GM23338 (cell line): Measurements from ENCODE around the gene MAPKAPK2. TPM values are rescaled to one million over a fixed set of nuclear protein-coding genes. Genes with fewer than 3 reads are reported as not detected.

Experiments used
- ATAC-seq: fragments of 200-7000 bp; cut with Tn5 transposase; 3 replicates; pipeline ENCODE4 v1.9.1; 2020
- DNase-seq: peaks from one replicate; pipeline ENCODE4 v3.0.0-alpha.2; 2015; ENCODE audit warnings: low spot score
- H2AFZ ChIP-seq: fragments of 200-600 bp; sonication (generic); 2 replicates; pipeline ENCODE4 v1.8.0; 2016; ENCODE audit warnings: antibody characterized with exemption, mild to moderate bottlenecking, moderate library complexity
- H3F3A ChIP-seq: fragments of 200-600 bp; sonication (generic); replicated peaks from 2 replicates; pipeline ENCODE4 v1.8.0; 2017; ENCODE audit warnings: antibody characterized with exemption, mixed run types, low read depth
- H3K27ac ChIP-seq: fragments of 200-600 bp; sonication (generic); 2 replicates; pipeline ENCODE4 v1.6.1; 2016; ENCODE audit warnings: low read depth
- H3K27me3 ChIP-seq: fragments of 200-600 bp; sonication (generic); 2 replicates; pipeline ENCODE4 v1.8.0; 2016; ENCODE audit warnings: mild to moderate bottlenecking, mixed run types, moderate library complexity; ENCODE audit not compliant: insufficient read depth
- H3K36me3 ChIP-seq: fragments of 200-600 bp; sonication (generic); 2 replicates; pipeline ENCODE4 v1.8.0; 2016; ENCODE audit warnings: mild to moderate bottlenecking; ENCODE audit not compliant: insufficient read depth
- H3K4me1 ChIP-seq: fragments of 200-600 bp; sonication (generic); 2 replicates; pipeline ENCODE4 v1.8.0; 2016; ENCODE audit warnings: mild to moderate bottlenecking, moderate library complexity; ENCODE audit not compliant: insufficient read depth
- H3K4me2 ChIP-seq: fragments of 200-600 bp; sonication (generic); 2 replicates; pipeline ENCODE4 v1.7.1; 2017; ENCODE audit warnings: mixed run types
- H3K4me3 ChIP-seq: fragments of 200-600 bp; sonication (generic); 2 replicates; pipeline ENCODE4 v1.6.1; 2016; ENCODE audit warnings: mixed run types
- H3K79me2 ChIP-seq: fragments of 200-600 bp; sonication (generic); replicated peaks from 2 replicates; pipeline ENCODE4 v1.8.0; 2017; ENCODE audit warnings: mild to moderate bottlenecking; ENCODE audit not compliant: insufficient read depth
- H3K9me2 ChIP-seq: fragments of 200-600 bp; sonication (generic); 2 replicates; pipeline ENCODE4 v1.8.0; 2017; ENCODE audit not compliant: insufficient read depth
- H4K20me1 ChIP-seq: fragments of 200-600 bp; sonication (generic); replicated peaks from 2 replicates; pipeline ENCODE4 v1.8.0; 2017; ENCODE audit warnings: mild to moderate bottlenecking; ENCODE audit not compliant: insufficient read depth
- H3K27ac Mint-ChIP-seq: 2 replicates; pipeline ENCODE4 v1.8.0; 2020; ENCODE audit warnings: inconsistent platforms, mild to moderate bottlenecking, moderate library complexity, mixed read lengths
- H3K27me3 Mint-ChIP-seq: 3 replicates; pipeline ENCODE4 v1.8.0; 2022; ENCODE audit warnings: low read depth, mild to moderate bottlenecking, moderate library complexity, mixed read lengths, inconsistent platforms; ENCODE audit not compliant: insufficient read depth, poor library complexity
- H3K36me3 Mint-ChIP-seq: 3 replicates; pipeline ENCODE4 v1.8.0; 2021; ENCODE audit warnings: low read depth, mild to moderate bottlenecking, inconsistent platforms, moderate library complexity, mixed read lengths
- H3K4me1 Mint-ChIP-seq: 3 replicates; pipeline ENCODE4 v1.8.0; 2020; ENCODE audit warnings: mild to moderate bottlenecking, inconsistent platforms, mixed read lengths
- H3K4me3 Mint-ChIP-seq: 3 replicates; pipeline ENCODE4 v1.8.0; 2021; ENCODE audit warnings: moderate library complexity, mild to moderate bottlenecking, inconsistent platforms, mixed read lengths
- H3K9me3 Mint-ChIP-seq: 3 replicates; pipeline ENCODE4 v1.8.0; 2020; ENCODE audit warnings: moderate library complexity, mild to moderate bottlenecking, inconsistent platforms, mixed read lengths
- CTCF ChIP-seq, 2 experiments: fragments of 200-600 bp in 1 of 2; sonication (generic) in 1 of 2; conservative IDR thresholded peaks; 2 replicates each; pipeline versions ENCODE4 v1.5.1 to v1.6.1; 2016 to 2017; ENCODE audit warnings: antibody characterized with exemption in 2 of 2, low read depth in 2 of 2, mild to moderate bottlenecking in 2 of 2, moderate library complexity in 1 of 2
- EZH2 ChIP-seq: fragments of 200-600 bp; sonication (generic); IDR thresholded peaks from one replicate; pipeline ENCODE4 v1.8.0; 2017; ENCODE audit warnings: antibody characterized with exemption, mild to moderate bottlenecking, low read depth; ENCODE audit not compliant: unreplicated experiment
- JUNB ChIP-seq: IDR thresholded peaks from one replicate; pipeline ENCODE4 v1.6.1; 2016; ENCODE audit warnings: antibody characterized with exemption; ENCODE audit not compliant: unreplicated experiment
- POLR2AphosphoS5 ChIP-seq: IDR thresholded peaks from 2 replicates; pipeline ENCODE4 v1.6.1; 2016; ENCODE audit warnings: antibody characterized with exemption, low read depth
- STAT1 ChIP-seq: IDR thresholded peaks from one replicate; pipeline ENCODE4 v1.6.1; 2016; ENCODE audit warnings: antibody characterized with exemption; ENCODE audit not compliant: unreplicated experiment
- ZNF114 ChIP-seq: fragments of 250-450 bp; sonication (Bioruptor Pico); IDR thresholded peaks from 2 replicates; pipeline ENCODE4 v1.5.0; 2020; ENCODE audit warnings: mild to moderate bottlenecking, moderate library complexity
- ZNF462 ChIP-seq: fragments of 250-450 bp; sonication (Bioruptor Pico); IDR thresholded peaks from 2 replicates; pipeline ENCODE4 v1.5.0; 2020; ENCODE audit warnings: mild to moderate bottlenecking, moderate library complexity
- polyA plus RNA-seq: library from polyadenylated mRNA; unstranded; fragments of >200 nt; fragmentation: Nextera tagmentation; extraction: Ambion mirVana; gene quantifications from 2 replicates; pipeline ENCODE4 v1.2.1, GENCODE V29; 2016
- total RNA-seq: library from RNA; depleted of rRNA; stranded (reverse); fragments of >200 nt; shearing (Covaris generic); gene quantifications from 2 replicates; pipeline ENCODE4 v1.2.3, GENCODE V29; 2014

The MAPKAPK2 gene
- total and polyA plus RNA-seq, 2 experiments from 2014 or later: 10.1 to 30.4 TPM

- TF ChIP-seq ZNF462 (CRISPR knock-in tag) (no peak), STAT1 (no peak), POLR2AphosphoS5 (no peak), EZH2 (no peak)
Observed at GRCh38 chr1:206776229-206776628, 91.5 kb downstream of the MAPKAPK2 start (continued).

- Histone ChIP-seq H4K20me1 (no peaks in the 10 kb centered on the region), H2AFZ (no peak overlapping the region), H3K79me2 (no peaks in the 10 kb centered on the region), H3K36me3 (no peaks in the 10 kb centered on the region), H3K27me3 (no peaks in the 10 kb centered on the region), H3F3A (no peaks in the 10 kb centered on the region), H3K9me2 (no peaks in the 10 kb centered on the region), H3K4me1 (no peaks in the 10 kb centered on the region), H3K4me2 (no peak overlapping the region), H3K27ac (no peak overlapping the region), H3K4me3 (no peak overlapping the region)
- Mint-ChIP-seq H3K4me1 (peaks cover 4% of the 10 kb centered on the region; the same call in 1 of the 3 replicates), H3K36me3 (no peaks in the 10 kb centered on the region), H3K4me3 (no peak overlapping the region), H3K9me3 (no peaks in the 10 kb centered on the region), H3K27ac (no peak overlapping the region), H3K27me3 (peaks cover 4% of the 10 kb centered on the region)
- no peak for ATAC-seq
- no peak for DNase-seq
- TF ChIP-seq ZNF462 (CRISPR knock-in tag) (no peak), ZNF114 (CRISPR knock-in tag) (no peak), POLR2AphosphoS5 (no peak), CTCF (conservative IDR thresholded peaks at IDR 0.05; ENCODE audit: low read depth in 2 of 2) (no peak), JUNB (no peak)
Observed at GRCh38 chr1:206778031-206778430, 93.3 kb downstream of the MAPKAPK2 start.
